Endothelial cell of umbilical vein (primary cell): ENCODE data around the gene MEGF11. TPM values are rescaled to one million over a fixed set of nuclear protein-coding genes. Genes with fewer than 3 reads are reported as not detected.

Source experiments
- BruUV-seq: library from RNA; stranded (reverse); fragments of 400-500 nt; replicated peaks from 2 replicates; lab custom pipeline; 2021; lab: Mats Ljungman, UMichigan
- CTCF ChIA-PET: fragments of 300-600, 350-600 bp; sonication (Branson Sonifier 250); formaldehyde crosslinking; loops from one replicate; lab custom pipeline; 2021; ENCODE audit warnings: antibody characterized with exemption, inconsistent platforms; lab: Charles Lee
- POLR2A ChIA-PET: fragments of 300-600, 350-600 bp; sonication (Branson Sonifier 250); formaldehyde crosslinking; loops from one replicate; lab custom pipeline; 2021; ENCODE audit warnings: antibody characterized with exemption, inconsistent platforms; lab: Charles Lee
- DNase-seq: peaks from one replicate; pipeline ENCODE4 v3.0.0-alpha.2; 2011; ENCODE audit warnings: low read depth, low spot score
- FAIRE-seq: peaks from 2 replicates; lab custom pipeline; 2011; peaks lifted over from hg19 to GRCh38; lab: Jason Lieb, UNC
- H2AFZ ChIP-seq: 2 replicates; pipeline ENCODE4 v1.6.0; 2012; ENCODE audit warnings: low read depth, low read length, control low read depth, inconsistent platforms
- H3K27ac ChIP-seq: 2 replicates; pipeline ENCODE4 v1.5.1; 2011; ENCODE audit warnings: low read depth, mild to moderate bottlenecking, control low read depth, low read length, moderate library complexity; ENCODE audit not compliant: insufficient read depth
- H3K27me3 ChIP-seq, 2 experiments: 2 replicates each; pipeline versions ENCODE4 v1.6.0 to v1.6.1; 2011; ENCODE audit warnings: low read length in 2 of 2, mixed read lengths in 1 of 2; ENCODE audit not compliant: control insufficient read depth in 2 of 2, insufficient read depth in 2 of 2
- H3K36me3 ChIP-seq, 2 experiments: 2 replicates in 1 of 2; 3 replicates in 1 of 2; pipeline ENCODE4 v1.5.1; 2011; ENCODE audit warnings: low read length in 2 of 2, mild to moderate bottlenecking in 1 of 2, moderate library complexity in 1 of 2; ENCODE audit not compliant: control insufficient read depth in 2 of 2, insufficient read depth in 2 of 2; ENCODE audit errors: extremely low read depth in 1 of 2
- H3K4me1 ChIP-seq: 3 replicates; pipeline ENCODE4 v1.5.1; 2011; ENCODE audit warnings: mild to moderate bottlenecking, low read length; ENCODE audit not compliant: control insufficient read depth, insufficient read depth; ENCODE audit errors: extremely low read depth
- H3K4me2 ChIP-seq: 2 replicates; pipeline ENCODE4 v1.6.1; 2011; ENCODE audit warnings: low read length, control low read depth, mixed read lengths; ENCODE audit not compliant: insufficient read depth
- H3K4me3 ChIP-seq, 3 experiments: fragments of 200-600 bp in 1 of 3; sonication (generic), shearing (Covaris generic) in 1 of 3; replicated peaks in 1 of 3; 2 replicates each; pipeline ENCODE4 v1.5.1; 2011 to 2016; ENCODE audit warnings: control low read depth in 3 of 3, low read length in 3 of 3, mild to moderate bottlenecking in 2 of 3, inconsistent platforms in 1 of 3, low read depth in 1 of 3, moderate library complexity in 1 of 3; ENCODE audit not compliant: insufficient read depth in 1 of 3
- H3K79me2 ChIP-seq: 2 replicates; pipeline ENCODE4 v1.6.0; 2012; ENCODE audit warnings: low read length, inconsistent platforms; ENCODE audit not compliant: control insufficient read depth, insufficient read depth
- H3K9ac ChIP-seq: replicated peaks from 2 replicates; pipeline ENCODE3; 2011; ENCODE audit warnings: low read length, control low read depth; ENCODE audit not compliant: insufficient read depth; ENCODE audit errors: extremely low read depth
- H3K9me1 ChIP-seq: replicated peaks from 3 replicates; pipeline ENCODE4 v1.6.0; 2011; ENCODE audit warnings: mild to moderate bottlenecking, low read length; ENCODE audit not compliant: control insufficient read depth, insufficient read depth; ENCODE audit errors: extremely low read depth
- H3K9me3 ChIP-seq: replicated peaks from 2 replicates; pipeline ENCODE4 v1.5.1; 2012; ENCODE audit warnings: low read length, inconsistent platforms; ENCODE audit not compliant: control insufficient read depth, insufficient read depth
- H4K20me1 ChIP-seq: replicated peaks from 2 replicates; pipeline ENCODE3; 2011; ENCODE audit warnings: mild to moderate bottlenecking, low read length; ENCODE audit not compliant: control insufficient read depth, insufficient read depth; ENCODE audit errors: extremely low read depth
- EZH2 ChIP-seq: IDR thresholded peaks from 2 replicates; pipeline ENCODE4 v1.6.1; 2012; ENCODE audit warnings: borderline replicate concordance, low read depth, mild to moderate bottlenecking, moderate library complexity, low read length, inconsistent platforms; ENCODE audit not compliant: severe bottlenecking
- FOS ChIP-seq: IDR thresholded peaks from 2 replicates; pipeline ENCODE4 v1.6.1; 2011; ENCODE audit warnings: mild to moderate bottlenecking, low read length, moderate library complexity, borderline replicate concordance; ENCODE audit not compliant: insufficient read depth
- GATA2 ChIP-seq: IDR thresholded peaks from 2 replicates; pipeline ENCODE4 v1.7.0; 2011; ENCODE audit warnings: low read depth, mild to moderate bottlenecking, moderate library complexity, mixed read lengths, low read length; ENCODE audit not compliant: insufficient read length, insufficient read depth
- JUN ChIP-seq: IDR thresholded peaks from 2 replicates; pipeline ENCODE4 v1.6.1; 2011; ENCODE audit warnings: borderline replicate concordance, low read depth; ENCODE audit not compliant: insufficient read length, insufficient read depth
- MAX ChIP-seq: IDR thresholded peaks from 2 replicates; pipeline ENCODE4 v1.6.1; 2011; ENCODE audit not compliant: insufficient read depth, insufficient read length
- MYC ChIP-seq: IDR thresholded peaks from one replicate; pipeline ENCODE4 v1.6.1; 2011; ENCODE audit warnings: mild to moderate bottlenecking, low read depth, low read length
- POLR2A ChIP-seq: IDR thresholded peaks from 2 replicates; pipeline ENCODE4 v1.6.1; 2012; ENCODE audit warnings: low read depth, mild to moderate bottlenecking, control low read depth, low read length
- POLR2AphosphoS5 ChIP-seq: IDR thresholded peaks from 2 replicates; pipeline ENCODE4 v1.6.1; 2012; ENCODE audit warnings: low read depth, mild to moderate bottlenecking, control low read depth, low read length, moderate library complexity; ENCODE audit not compliant: insufficient read depth
- dilution Hi-C: fragments of 300-500 bp; cut with MboI; formaldehyde crosslinking; loops from one replicate; pipeline ENCODE4 v1.15.0; 2019; ENCODE audit warnings: low sequenced_read_pairs; ENCODE audit not compliant: extremely low pct_ligation_motif_present
- intact Hi-C: fragments of 100-400 bp; cut with micrococcal nuclease; formaldehyde crosslinking; loops from one replicate; pipeline ENCODE4 v1.10.0; 2022
- polyA plus RNA-seq, 4 experiments: library from polyadenylated mRNA; depleted of rRNA in 3 of 4; stranded (reverse) in 3 of 4; unstranded in 1 of 4; fragments of >200 nt; gene quantifications; 2 replicates each; pipeline versions ENCODE4 v1.2.1 to v1.2.3, GENCODE V29; 2011 to 2012; ENCODE audit warnings: missing spikeins in 1 of 4
- total RNA-seq: library from RNA; stranded (reverse); gene quantifications from 2 replicates; pipeline ENCODE4 v1.2.3, GENCODE V29; 2021
- TF ChIP-seq, protein P1 (sequence below), 2 donors: IDR thresholded peaks; 1 replicate in 1 of 2; 2 replicates in 1 of 2; pipeline ENCODE4 v1.5.1; 2011; ENCODE audit warnings: low read length in 2 of 2, mild to moderate bottlenecking in 2 of 2, moderate library complexity in 2 of 2, control low read depth in 1 of 2, inconsistent platforms in 1 of 2, low read depth in 1 of 2; ENCODE audit not compliant: insufficient read depth in 1 of 2; ENCODE audit errors: extremely low read depth in 1 of 2

The MEGF11 gene
- total and polyA plus RNA-seq, 2 donors (not counting 3 experiments of a cell fraction or from before 2014, with no cell fraction given), result not detected

- dilution Hi-C loops (no loop called here), intact Hi-C loops (no loop called here)
- Histone ChIP-seq H3K27me3 (no peaks in the 10 kb centered on the region), H3K4me3 (no peak overlapping the region), H3K9ac (no peak overlapping the region), H3K4me2 (no peak overlapping the region), H3K9me3 (no peaks in the 10 kb centered on the region), H3K4me1 (no peaks in the 10 kb centered on the region), H3K9me1 (no peaks in the 10 kb centered on the region), H3K36me3 (no peaks in the 10 kb centered on the region), H4K20me1 (no peaks in the 10 kb centered on the region), H3K27ac (no peak overlapping the region), H3K79me2 (no peaks in the 10 kb centered on the region), H2AFZ (no peak overlapping the region)
- TF ChIP-seq MYC (no peak), POLR2A (no peak), MAX (no peak), JUN (no peak), POLR2AphosphoS5 (no peak), EZH2 (no peak)
- DNase-seq, result no peak
- BruUV-seq, result no TSS peak
- ChIA-PET POLR2A (no interaction called here), CTCF (no interaction called here)
- FAIRE-seq, result no peak
Observed at GRCh38 chr15:66068801-66069200, 184.7 kb downstream of the MEGF11 start.

- ChIA-PET CTCF (interaction anchor here (0.8 to 1.4 kb wide), 2 partner anchors 10 to 14 kb away, joined by 3 read pairs; no protein-coding TSS in a partner anchor), POLR2A (no interaction called here)
- Histone ChIP-seq H3K36me3 (no peaks in the 10 kb centered on the region), H4K20me1 (no peaks in the 10 kb centered on the region), H3K79me2 (no peaks in the 10 kb centered on the region), H3K27ac (no peak overlapping the region), H3K4me1 (no peaks in the 10 kb centered on the region), H3K9me1 (no peaks in the 10 kb centered on the region), H3K9ac (no peak overlapping the region), H3K4me2 (no peak overlapping the region), H3K9me3 (no peaks in the 10 kb centered on the region), H3K4me3 (no peak overlapping the region), H3K27me3 (no peaks in the 10 kb centered on the region), H2AFZ (no peak overlapping the region)
- DNase-seq, result no peak
- FAIRE-seq, result no peak
- no TSS peak for BruUV-seq
- TF ChIP-seq MYC (no peak), MAX (no peak), GATA2 (no peak), POLR2A (no peak), POLR2AphosphoS5 (no peak), FOS (no peak), JUN (no peak)
- TF ChIP-seq, protein P1, sequence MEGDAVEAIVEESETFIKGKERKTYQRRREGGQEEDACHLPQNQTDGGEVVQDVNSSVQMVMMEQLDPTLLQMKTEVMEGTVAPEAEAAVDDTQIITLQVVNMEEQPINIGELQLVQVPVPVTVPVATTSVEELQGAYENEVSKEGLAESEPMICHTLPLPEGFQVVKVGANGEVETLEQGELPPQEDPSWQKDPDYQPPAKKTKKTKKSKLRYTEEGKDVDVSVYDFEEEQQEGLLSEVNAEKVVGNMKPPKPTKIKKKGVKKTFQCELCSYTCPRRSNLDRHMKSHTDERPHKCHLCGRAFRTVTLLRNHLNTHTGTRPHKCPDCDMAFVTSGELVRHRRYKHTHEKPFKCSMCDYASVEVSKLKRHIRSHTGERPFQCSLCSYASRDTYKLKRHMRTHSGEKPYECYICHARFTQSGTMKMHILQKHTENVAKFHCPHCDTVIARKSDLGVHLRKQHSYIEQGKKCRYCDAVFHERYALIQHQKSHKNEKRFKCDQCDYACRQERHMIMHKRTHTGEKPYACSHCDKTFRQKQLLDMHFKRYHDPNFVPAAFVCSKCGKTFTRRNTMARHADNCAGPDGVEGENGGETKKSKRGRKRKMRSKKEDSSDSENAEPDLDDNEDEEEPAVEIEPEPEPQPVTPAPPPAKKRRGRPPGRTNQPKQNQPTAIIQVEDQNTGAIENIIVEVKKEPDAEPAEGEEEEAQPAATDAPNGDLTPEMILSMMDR (IDR thresholded peaks at IDR 0.05; ENCODE audit: extremely low read depth in 1 of 2, insufficient read depth in 1 of 2, low read depth in 1 of 2, low read length in 2 of 2), result no peak
- dilution Hi-C loops, result no loop called here
- intact Hi-C loops, result no loop called here
Observed at GRCh38 chr15:66067687-66068086, 185.9 kb downstream of the MEGF11 start.
